GM21367 (cell line): Measurements from ENCODE around the gene KIR2DL1.
"Not testable (repeated sequence)": the region's sequence is repeated elsewhere in the genome, so short reads cannot be mapped to it uniquely, and the experiment has no call there.

Source experiments
- ATAC-seq: cut with Tn5 transposase; IDR thresholded peaks from one replicate; pipeline ENCODE4 v1.9.1; 2021; ENCODE audit not compliant: unreplicated experiment

The KIR2DL1 gene

GRCh38 chr19:54769646-54770045 lies at the start of gene KIR2DL1:
Gene KIR2DL1, plus strand, starts transcription at chr19:54769793. Its CDS starts 58 bp downstream, at chr19:54769851.
- not testable (repeated sequence) for ATAC-seq

GRCh38 chr19:54724142-54724541 lies 45.5 kb upstream of the KIR2DL1 start, which contains the start of gene KIR3DL3:
Gene KIR3DL3, plus strand, starts transcription at chr19:54724442. Its CDS starts 55 bp downstream, at chr19:54724497.
- ATAC-seq: no peak

GRCh38 chr19:54724644-54725043 lies 44.9 kb upstream of the KIR2DL1 start:
- ATAC-seq: no peak

DNA sequence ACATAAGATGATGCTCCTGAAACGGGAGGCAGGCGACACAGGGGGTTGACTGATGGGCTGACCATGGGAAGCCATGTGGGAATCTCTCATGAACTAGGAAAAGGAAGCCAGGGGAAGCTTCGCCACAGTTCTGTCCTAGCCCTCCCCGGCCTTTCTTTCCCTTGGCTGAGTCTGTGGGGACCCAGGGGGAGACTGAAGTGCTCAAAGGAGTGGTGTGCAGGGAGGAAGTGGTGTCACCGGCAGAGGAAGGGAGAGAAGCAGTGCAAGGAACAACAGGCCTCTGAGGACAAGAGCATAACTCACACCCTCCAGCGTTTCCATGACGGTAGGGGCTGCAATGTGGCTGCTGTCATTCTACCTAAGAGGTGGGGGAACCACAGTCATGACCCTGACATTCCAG lies 44.3 kb upstream of the KIR2DL1 start:
- ATAC-seq: no peak

DNA sequence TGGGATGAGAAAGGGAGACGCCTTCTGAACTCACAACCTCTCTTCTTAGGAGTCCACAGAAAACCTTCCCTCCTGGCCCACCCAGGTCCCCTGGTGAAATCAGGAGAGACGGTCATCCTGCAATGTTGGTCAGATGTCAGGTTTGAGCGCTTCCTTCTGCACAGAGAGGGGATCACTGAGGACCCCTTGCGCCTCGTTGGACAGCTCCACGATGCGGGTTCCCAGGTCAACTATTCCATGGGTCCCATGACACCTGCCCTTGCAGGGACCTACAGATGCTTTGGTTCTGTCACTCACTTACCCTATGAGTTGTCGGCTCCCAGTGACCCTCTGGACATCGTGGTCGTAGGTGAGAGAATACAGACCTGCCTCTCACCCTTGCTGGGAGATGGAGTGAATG lies 42.0 kb upstream of the KIR2DL1 start:
- no peak for ATAC-seq

DNA sequence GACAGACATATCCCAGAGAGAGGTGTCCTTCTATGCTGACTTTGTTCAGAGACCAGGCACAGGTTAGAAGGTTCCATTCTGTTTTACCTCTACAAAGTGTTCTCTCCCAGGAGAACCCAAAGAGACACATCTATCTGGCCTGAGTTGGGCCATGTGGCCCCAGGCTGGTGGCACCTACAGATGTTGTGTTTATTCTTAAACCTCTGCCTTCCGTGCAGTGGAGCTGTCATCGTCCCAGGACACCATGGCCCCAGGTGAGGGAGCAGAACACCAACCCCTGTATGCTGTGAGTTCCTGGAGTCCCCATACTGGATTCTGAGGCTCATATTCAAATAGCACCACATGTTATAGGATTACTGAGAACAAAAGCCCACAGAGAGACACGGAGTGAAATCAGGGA lies 41.4 kb upstream of the KIR2DL1 start:
- ATAC-seq: no peak

GRCh38 chr19:54729416-54730188 lies 40.0 kb upstream of the KIR2DL1 start:
- ATAC-seq: no peak

GRCh38 chr19:54731191-54731590 lies 38.4 kb upstream of the KIR2DL1 start:
- no peak for ATAC-seq

GRCh38 chr19:54738306-54738705 lies 31.3 kb upstream of the KIR2DL1 start, which contains the start of gene KIR2DL3:
Gene KIR2DL3, plus strand, starts transcription at chr19:54738513. Its CDS starts 33 bp downstream, at chr19:54738546.
- not testable (repeated sequence) for ATAC-seq

GRCh38 chr19:54738715-54739114 lies 30.9 kb upstream of the KIR2DL1 start:
- no peak for ATAC-seq

GRCh38 chr19:54739587-54740497 lies 29.8 kb upstream of the KIR2DL1 start:
- ATAC-seq: no peak

DNA sequence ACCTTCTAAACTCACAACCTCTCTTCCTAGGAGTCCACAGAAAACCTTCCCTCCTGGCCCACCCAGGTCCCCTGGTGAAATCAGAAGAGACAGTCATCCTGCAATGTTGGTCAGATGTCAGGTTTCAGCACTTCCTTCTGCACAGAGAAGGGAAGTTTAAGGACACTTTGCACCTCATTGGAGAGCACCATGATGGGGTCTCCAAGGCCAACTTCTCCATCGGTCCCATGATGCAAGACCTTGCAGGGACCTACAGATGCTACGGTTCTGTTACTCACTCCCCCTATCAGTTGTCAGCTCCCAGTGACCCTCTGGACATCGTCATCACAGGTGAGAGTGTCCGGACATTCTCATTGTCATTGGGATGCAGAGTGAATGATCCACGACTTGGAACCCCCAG lies 27.6 kb upstream of the KIR2DL1 start:
- ATAC-seq: not testable (repeated sequence)

DNA sequence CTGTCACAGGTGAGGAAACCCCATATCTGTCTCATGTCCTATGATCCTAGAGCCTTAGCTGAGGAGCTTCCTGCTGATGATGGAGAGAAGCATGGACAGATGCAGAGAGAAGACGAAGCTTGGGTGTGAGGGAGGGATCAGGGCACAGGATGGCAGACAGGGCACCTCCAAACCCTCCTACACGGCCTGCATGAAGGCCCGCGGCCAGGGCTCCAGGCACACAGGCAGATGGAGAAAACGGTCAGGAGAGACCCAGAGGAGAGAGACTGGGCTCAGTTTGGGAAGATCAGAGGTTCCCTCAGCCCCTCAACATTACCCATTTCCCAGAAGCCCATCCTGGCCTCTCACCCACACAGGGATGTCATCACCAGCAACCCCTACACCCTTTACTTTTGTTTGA lies 25.5 kb upstream of the KIR2DL1 start:
- not testable (repeated sequence) for ATAC-seq

GRCh38 chr19:54747614-54748322 lies 21.8 kb upstream of the KIR2DL1 start:
- not testable (repeated sequence) for ATAC-seq

DNA sequence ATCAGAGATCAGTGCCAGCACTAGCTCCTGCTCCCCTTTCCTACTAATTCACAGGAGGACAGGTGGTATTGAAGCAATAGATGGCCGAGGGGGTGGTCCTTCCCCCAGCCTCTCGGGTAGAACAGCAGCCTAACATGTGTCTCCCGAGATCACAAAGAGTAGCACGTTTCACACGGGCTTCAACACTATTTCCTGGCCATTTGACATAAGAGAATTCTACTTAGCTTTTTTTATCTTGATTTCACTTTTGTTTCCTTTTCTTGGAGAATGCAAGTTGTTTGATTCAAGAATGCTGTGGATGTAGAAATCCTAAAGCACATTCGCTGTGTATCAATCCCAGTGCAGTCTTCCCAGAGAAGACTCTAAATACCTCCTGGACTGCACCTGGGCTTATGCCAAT lies 19.3 kb upstream of the KIR2DL1 start:
- not testable (repeated sequence) for ATAC-seq

DNA sequence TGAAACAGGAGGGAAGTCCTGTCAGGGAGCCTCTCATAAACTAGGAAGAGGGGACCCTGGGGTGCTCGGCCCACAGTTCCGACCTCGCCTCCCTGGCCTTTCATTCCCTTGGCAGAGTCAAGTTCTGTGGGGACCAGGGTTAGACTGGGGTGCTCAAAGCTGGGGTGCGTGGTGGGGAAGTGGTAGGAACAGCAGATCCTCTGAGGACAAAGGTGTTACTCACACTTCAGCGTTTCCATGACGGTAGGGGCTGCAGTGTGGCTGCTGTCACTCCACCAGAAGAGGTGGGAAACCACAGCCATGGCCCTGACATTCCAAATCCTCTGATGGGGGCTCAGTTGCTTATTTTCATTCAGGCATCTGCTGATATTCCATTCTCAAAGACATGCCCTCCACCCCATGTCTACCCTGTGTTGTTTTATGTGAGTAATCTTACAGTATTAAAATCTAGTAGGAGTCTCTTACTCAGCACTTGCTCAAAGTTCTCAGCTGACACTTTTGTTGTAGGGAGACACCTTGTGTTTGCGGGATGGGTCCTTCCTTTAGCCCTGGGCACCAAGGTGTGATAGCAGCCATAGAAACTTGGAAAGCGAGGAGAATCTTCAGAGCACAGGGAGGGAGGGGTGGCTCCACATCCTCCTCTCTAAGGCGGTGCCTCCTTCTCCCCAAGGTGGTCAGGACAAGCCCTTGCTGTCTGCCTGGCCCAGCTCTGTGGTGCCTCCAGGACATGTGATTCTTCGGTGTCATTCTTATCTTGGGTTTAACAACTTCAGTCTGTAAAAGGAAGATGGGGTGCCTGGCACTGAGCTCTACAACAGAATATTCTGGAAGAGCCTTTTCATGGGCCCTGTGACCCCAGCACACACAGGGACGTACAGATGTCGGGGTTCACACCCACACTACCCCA lies 13.1 kb upstream of the KIR2DL1 start:
- ATAC-seq: not testable (repeated sequence)

DNA sequence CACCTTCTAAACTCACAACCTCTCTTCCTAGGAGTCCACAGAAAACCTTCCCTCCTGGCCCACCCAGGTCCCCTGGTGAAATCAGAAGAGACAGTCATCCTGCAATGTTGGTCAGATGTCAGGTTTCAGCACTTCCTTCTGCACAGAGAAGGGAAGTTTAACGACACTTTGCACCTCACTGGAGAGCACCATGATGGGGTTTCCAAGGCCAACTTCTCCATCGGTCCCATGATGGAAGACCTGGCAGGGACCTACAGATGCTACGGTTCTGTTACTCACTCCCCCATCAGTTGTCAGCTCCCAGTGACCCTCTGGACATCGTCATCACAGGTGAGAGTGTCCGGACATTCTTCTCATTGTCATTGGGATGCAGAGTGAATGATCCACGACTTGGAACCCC lies 11.0 kb upstream of the KIR2DL1 start:
- ATAC-seq: not testable (repeated sequence)

DNA sequence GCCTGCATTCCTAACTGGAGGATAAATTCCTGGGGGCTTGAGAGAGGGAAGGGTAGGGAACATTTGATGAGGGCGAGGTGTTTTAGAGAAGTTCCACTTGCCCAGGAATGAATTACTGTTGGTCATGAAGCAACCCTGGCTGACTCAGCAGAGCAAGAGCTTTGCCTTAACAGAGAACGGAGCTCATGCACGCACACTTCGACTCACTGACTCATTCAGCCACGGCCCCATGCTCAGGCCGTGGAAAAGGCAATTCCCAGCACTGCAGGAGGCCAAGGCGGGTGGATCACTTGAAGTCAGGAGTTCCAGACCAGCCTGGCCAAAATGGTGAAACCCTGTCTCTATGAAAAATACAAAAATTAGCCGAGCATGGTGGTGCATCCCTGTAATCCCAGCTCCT lies 5.4 kb upstream of the KIR2DL1 start:
- not testable (repeated sequence) for ATAC-seq

DNA sequence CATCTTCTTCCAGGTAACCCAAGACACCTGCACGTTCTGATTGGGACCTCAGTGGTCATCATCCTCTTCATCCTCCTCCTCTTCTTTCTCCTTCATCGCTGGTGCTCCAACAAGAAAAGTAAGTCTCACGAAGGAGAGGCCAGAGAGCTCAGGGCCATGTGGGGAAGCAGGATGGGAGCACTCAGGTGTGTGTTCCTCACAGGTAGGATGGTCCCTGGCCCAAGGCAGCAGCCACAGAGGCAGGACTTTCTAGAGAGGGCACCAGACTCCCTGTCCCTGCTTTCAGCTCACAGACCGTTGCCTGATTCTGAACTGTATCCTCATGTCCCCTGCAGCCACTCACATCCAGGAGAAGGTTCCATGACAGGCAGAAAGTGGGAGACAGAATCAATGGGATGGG lies 3.1 kb upstream of the KIR2DL1 start:
- ATAC-seq: not testable (repeated sequence)

DNA sequence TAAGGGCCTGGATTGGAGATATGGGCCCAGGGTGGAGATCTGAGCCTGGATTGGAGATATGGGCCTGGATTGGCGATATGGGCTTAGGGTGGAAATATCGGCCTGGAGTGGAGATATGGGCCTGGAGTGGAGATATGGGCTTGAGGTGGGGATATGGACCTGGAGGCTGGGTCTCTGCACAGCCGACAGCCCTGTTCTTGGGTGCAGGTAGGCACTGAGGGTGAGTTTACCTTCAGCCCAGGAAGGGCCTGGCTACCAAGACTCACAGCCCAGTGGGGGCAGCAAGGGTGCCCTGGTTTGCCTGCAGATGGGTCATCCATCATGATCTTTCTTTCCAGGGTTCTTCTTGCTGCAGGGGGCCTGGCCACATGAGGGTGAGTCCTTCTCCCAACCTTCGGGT lies 918 bp downstream of the KIR2DL1 start:
- ATAC-seq: not testable (repeated sequence)
